Ishikawa (cell line): ENCODE results near the gene HARS1.

Experiments used
- CEBPB ChIP-seq: IDR thresholded peaks from 2 replicates; pipeline ENCODE4 v1.6.1; 2012
- CREB1 ChIP-seq: IDR thresholded peaks from 2 replicates; pipeline ENCODE4 v1.6.1; 2012; ENCODE audit warnings: low read depth
- EGR1 ChIP-seq: IDR thresholded peaks from 2 replicates; pipeline ENCODE4 v1.6.1; 2012
- EP300 ChIP-seq: IDR thresholded peaks from 2 replicates; pipeline ENCODE4 v1.6.1; 2012; ENCODE audit warnings: borderline replicate concordance
- FOXM1 ChIP-seq: IDR thresholded peaks from 2 replicates; pipeline ENCODE4 v1.6.1; 2012; ENCODE audit warnings: low read depth, borderline replicate concordance
- MAX ChIP-seq: IDR thresholded peaks from 2 replicates; pipeline ENCODE4 v1.6.1; 2012
- NFIC ChIP-seq: IDR thresholded peaks from 2 replicates; pipeline ENCODE4 v1.6.1; 2012
- RAD21 ChIP-seq: IDR thresholded peaks from 2 replicates; pipeline ENCODE4 v1.6.1; 2012; ENCODE audit warnings: low read depth
- REST ChIP-seq: IDR thresholded peaks from 2 replicates; pipeline ENCODE4 v1.6.1; 2012; ENCODE audit warnings: low read depth, mild to moderate bottlenecking
- TAF1 ChIP-seq: IDR thresholded peaks from 2 replicates; pipeline ENCODE4 v1.6.1; 2012; ENCODE audit warnings: low read depth, mild to moderate bottlenecking
- TCF12 ChIP-seq: IDR thresholded peaks from 2 replicates; pipeline ENCODE4 v1.6.1; 2012; ENCODE audit warnings: low read depth
- TEAD4 ChIP-seq: IDR thresholded peaks from 2 replicates; pipeline ENCODE4 v1.6.1; 2012
- USF1 ChIP-seq: IDR thresholded peaks from 2 replicates; pipeline ENCODE4 v1.6.1; 2012
- YY1 ChIP-seq: IDR thresholded peaks from 2 replicates; pipeline ENCODE4 v1.6.1; 2012; ENCODE audit warnings: low read depth
- ZBTB7A ChIP-seq: IDR thresholded peaks from 2 replicates; pipeline ENCODE4 v1.6.1; 2012; ENCODE audit warnings: low read depth

Gene HARS1

GRCh38 chr5:140635291-140636257 is 55.6 kb downstream of the HARS1 start:
- TF ChIP-seq RAD21 (no peak), CREB1 (no peak), YY1 (no peak), TCF12 (no peak), ZBTB7A (no peak), TEAD4 (no peak), EGR1 (no peak), CEBPB (no peak), REST (no peak), USF1 (no peak), EP300 (no peak), MAX (no peak), FOXM1 (no peak), NFIC (no peak), TAF1 (no peak)

GRCh38 chr5:140634103-140634502 is 57.1 kb downstream of the HARS1 start:
- no peak for TF ChIP-seq CEBPB
- no peak for TF ChIP-seq CREB1
- no peak for TF ChIP-seq YY1
- TF ChIP-seq RAD21: no peak
- TF ChIP-seq FOXM1: no peak
- no peak for TF ChIP-seq USF1
- no peak for TF ChIP-seq TCF12
- TF ChIP-seq ZBTB7A: no peak
- TF ChIP-seq TAF1: no peak
- no peak for TF ChIP-seq EP300
- no peak for TF ChIP-seq EGR1
- TF ChIP-seq TEAD4: no peak
- no peak for TF ChIP-seq NFIC
- no peak for TF ChIP-seq MAX
- TF ChIP-seq REST: no peak

GRCh38 chr5:140633501-140633900 is 57.7 kb downstream of the HARS1 start:
- TF ChIP-seq USF1: no peak
- no peak for TF ChIP-seq TAF1
- TF ChIP-seq TCF12: no peak
- TF ChIP-seq CREB1: no peak
- TF ChIP-seq TEAD4: no peak
- no peak for TF ChIP-seq FOXM1
- TF ChIP-seq MAX: no peak
- TF ChIP-seq REST: no peak
- no peak for TF ChIP-seq EP300
- TF ChIP-seq EGR1: no peak
- no peak for TF ChIP-seq NFIC
- no peak for TF ChIP-seq ZBTB7A
- no peak for TF ChIP-seq RAD21
